Suppressor macrophage treated with lipopolysaccharide for 1 hour (primary cell): ENCODE data around the gene IFI44L.

ENCODE experiments used
- DNase-seq, 3 donors: peaks; one replicate each; pipeline ENCODE4 v3.0.0-alpha.2; 2020 to 2022

Gene IFI44L

DNA sequence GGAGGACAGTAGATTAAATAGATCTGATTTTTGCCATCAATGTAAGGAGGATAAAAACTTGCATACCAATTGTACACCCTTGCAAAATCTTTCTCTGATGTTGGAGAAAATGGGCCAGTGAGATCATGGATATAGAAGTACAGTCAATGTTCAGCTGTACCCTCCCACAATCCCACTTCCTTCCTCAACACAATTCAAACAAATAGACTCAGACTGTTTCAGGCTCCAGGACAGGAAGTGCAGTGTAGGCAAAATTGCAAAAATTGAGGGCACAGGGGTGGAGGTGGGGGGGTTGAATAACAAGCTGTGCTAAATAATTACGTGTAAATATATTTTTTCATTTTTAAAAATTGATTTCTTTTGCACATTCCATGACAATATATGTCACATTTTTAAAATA is 25.5 kb downstream of the IFI44L start:
- peak; percentile 58 to 78 (median 74) for DNase-seq

DNA sequence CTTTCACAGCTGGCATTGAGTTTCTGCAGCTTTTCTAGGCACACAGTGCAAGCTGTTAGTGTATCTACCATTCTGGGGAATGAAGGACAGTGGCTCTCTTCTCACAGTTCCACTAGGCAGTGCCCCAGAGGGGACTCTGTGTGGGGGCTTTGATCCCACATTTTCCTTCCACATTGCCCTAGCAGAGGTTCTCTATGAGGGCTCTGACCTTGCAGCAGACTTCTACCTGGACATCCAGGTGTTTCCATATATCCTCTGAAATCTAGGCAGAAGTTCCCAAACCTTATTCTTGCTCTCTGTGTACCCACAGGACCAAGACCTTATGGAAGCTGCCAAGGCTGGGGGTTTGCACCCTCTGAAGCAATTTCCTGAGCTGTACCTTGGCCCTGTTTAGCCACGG is 27.0 kb downstream of the IFI44L start:
- no peak for DNase-seq

DNA sequence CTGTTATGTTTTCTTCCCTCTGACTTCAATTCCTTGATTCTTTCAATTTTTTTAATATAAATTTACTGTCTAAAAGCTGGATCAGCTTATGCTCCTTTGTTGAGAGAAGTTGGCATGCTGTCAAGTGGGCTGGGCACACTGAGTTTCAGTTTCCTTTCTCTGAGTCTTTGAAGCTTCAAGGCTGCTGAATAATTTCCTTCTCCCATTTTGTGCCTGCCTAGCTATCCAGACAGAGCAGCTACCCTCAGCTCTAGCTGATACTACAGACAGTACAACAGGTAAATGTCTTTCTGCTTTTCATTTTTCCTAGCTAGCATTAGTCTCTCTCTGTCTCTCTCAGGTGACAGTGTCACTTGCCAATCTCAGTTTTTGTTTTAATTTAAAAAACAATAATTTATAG is 29.4 kb downstream of the IFI44L start, which contains the start of gene IFI44:
Gene IFI44, plus strand, starts transcription at position 204 of the 400 bp plus-strand sequence. CDS start 365 bp downstream, outside the sequence.
- peak; percentile 93 to 98 (median 98) for DNase-seq

DNA sequence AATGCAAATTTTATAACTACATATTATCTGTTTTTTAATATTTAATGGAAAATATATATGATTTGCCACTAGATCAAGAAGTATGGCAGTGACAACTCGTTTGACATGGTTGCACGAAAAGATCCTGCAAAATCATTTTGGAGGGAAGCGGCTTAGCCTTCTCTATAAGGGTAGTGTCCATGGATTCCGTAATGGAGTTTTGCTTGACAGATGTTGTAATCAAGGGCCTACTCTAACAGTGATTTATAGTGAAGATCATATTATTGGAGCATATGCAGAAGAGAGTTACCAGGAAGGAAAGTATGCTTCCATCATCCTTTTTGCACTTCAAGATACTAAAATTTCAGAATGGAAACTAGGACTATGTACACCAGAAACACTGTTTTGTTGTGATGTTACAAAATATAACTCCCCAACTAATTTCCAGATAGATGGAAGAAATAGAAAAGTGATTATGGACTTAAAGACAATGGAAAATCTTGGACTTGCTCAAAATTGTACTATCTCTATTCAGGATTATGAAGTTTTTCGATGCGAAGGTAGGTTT is 29.9 kb downstream of the IFI44L start:
- DNase-seq, result peak; percentile 58 to 84 (median 75)

DNA sequence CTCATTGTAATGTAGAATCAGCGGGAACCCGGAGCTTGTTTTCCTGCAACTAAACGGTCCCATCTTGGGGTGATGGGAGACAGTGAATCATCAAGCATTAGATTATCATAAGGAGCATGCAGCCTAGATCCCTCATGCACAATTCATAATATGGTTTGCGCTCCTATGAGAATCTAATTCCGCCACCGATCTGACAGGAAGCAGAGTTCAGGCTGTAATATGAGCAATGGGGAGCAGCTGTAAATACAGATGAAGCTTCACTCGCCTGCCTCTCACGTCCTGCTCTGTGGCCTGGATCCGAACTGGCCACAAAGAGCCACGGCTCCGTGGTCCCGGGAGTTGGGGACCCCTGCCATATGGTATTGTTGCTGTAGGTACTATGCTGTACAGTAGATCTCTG is 31.0 kb downstream of the IFI44L start:
- DNase-seq, result peak in 1 of 3 donors; percentile 49

DNA sequence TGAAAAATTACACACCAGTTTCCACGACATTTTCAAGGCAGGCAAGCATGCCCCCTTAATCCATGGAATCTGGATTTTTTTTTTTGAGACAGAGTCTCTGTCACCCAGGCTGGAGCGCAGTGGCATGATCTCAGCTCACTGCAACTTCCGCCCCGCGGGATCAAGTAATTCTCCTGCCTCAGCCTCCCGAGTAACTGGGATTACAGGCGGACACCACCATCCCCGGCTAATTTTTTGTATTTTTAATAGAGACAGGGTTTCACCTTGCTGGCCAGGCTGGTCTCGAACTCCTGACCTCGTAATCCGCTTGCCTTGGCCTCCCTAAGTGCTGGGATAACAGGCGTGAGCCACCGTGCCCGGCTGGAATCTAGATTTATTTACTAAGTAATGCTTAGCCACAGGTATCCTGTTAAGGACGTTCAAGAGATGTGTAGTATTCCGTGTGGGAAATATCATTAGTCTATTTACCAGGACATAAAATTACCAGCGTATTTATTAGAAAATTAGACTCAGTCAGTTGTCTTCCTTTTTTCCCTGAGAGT is 31.8 kb downstream of the IFI44L start:
- DNase-seq, result no peak

DNA sequence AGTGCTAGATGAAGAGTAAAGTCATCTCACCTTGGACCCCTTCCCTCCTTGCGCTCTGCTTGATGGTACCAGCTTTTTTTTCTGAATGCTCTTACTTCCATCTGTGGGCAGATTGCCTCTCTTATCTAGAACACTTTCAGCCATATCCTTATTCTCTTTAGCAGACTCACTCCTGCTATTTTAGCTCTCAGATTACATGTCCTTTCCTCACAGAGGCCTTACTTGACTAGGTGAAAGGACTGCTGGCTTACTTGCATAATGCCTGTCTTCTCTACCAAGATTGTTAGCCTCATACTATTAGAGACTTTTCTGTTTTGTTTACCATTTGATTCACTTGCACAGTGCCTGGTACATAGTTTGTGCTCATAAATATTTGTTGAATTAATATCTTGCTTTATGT is 38.7 kb downstream of the IFI44L start:
- DNase-seq, result no peak

DNA sequence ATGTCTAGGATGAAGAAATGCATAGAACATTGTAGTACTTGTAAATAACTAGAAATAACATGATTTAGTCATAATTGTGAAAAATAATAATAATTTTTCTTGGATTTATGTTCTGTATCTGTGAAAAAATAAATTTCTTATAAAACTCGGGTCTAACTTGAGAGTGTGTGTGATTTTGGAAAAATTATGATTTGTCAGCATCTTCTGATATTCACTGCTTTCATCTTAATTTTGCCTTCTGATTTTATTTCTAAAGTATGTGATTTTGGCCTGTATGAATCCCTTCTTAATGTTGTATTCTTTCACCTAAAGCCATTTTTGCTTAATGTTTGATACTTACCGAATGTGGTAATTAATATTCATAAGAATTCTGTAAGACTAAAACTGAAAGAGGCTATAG is 43.7 kb downstream of the IFI44L start:
- DNase-seq, result no peak

DNA sequence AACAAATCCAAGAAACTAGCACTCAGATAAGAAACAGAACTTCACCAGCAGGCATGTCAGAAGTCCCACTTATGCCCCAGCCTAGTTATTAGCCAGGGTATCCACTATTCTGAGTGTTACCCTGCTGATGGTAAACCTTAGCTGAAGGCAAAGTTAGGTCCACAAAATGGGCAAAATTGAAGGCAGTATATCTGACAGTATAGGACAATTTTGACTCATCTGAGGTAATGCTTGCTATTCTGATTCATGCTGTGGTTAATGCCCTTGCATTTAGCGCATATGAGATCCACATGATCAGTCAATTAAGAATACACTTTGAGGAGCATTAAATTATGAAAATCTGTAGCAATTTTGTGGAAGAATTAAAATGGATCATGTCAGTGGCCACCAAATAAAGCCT is 44.5 kb downstream of the IFI44L start:
- peak in 2 of 3 donors; percentile 42 to 59 for DNase-seq

DNA sequence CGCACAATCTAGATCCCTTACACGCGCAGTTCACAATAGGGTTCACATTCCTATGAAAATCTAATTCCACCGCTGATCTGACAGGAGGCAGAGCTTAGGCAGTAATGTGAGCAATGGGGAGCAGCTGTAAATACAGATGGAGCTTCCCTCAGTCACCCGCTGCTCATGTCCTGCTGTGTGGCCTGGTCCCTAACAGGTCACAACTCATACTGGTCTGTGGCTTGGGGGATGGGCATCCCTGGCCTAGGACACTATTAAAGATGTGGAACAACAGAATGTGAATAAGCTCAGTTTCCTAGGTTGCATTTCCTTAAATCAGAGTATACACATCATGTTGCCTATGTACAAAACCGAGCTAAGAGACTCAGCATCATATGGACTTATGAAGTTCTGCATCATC is 45.6 kb downstream of the IFI44L start:
- peak in 2 of 3 donors; percentile 36 to 46 for DNase-seq

DNA sequence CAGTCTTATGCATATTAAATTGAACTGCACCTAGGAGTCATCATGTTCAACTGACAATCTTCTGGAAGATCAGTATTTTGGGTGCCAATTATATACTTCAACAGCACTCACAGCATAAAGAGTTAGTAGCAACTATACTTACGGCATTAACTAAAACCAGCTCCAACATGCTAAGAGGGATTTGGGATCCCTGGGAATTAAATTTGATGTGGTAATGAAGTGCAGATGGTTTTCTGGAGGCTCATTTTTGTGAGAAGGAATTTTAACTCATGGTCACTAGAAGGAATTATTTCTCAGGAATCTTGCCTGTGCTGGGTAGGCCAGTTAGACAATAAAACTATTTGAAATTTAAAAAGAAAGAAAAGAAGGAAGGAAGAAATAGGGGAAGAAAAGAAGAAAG is 47.7 kb downstream of the IFI44L start:
- DNase-seq, result no peak

DNA sequence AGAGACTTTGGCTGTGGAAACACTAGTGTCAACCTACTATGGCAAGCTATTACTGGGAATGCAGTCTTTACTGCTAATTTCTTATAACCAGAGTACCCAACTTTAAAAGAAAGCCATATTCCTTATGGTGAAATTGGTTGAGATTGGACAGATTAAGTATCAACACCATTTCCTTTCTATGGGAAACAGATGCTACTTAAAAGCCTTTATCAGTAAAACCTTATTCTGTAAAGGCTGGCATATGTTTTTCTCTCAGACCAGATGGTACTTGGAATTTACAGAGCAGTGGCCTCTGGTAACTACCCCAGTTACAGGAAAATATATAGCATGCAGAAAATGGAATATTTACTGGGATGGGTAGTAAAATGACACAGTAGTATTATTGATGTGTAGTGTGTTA is 48.2 kb downstream of the IFI44L start:
- no peak for DNase-seq

DNA sequence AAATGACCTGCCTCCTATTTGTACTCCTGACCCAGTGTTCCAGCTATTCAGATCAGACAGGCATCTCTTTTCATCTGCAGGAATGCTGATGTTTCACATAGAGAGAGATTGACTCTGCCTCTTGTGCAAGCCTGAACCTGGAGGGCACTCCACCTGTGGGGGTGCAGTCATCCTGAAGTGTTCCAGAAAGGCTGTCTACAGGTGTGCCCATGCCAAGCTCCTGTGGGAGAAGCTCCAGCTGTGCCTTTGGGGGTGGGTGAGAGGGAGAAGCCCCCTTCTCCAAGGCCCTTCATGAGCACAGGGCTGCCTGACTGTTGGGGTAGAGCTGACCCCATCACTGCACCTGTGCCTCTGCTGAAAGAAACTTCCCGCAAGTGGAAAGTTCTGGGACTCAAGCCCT is 52.2 kb downstream of the IFI44L start:
- DNase-seq, result no peak

DNA sequence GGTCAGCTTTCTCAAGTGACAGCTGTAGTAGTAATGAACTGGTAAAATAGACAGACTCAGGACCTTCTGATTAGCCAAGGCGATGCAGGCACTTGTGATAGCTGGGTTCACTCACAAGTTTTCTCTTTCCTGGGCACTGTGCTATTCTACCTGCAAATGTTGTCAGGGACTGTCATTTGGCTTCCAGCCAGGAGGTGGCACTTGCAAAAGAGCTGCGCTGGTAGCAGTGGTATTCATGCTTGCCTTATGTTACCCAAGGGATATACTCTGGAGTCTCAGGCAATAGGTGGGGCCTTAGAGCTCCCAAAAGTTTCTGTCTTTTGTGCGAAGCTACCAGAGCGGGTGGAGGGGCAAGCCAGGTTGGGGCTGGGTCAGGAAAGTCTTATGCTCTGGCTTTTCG is 52.9 kb downstream of the IFI44L start:
- DNase-seq, result no peak

DNA sequence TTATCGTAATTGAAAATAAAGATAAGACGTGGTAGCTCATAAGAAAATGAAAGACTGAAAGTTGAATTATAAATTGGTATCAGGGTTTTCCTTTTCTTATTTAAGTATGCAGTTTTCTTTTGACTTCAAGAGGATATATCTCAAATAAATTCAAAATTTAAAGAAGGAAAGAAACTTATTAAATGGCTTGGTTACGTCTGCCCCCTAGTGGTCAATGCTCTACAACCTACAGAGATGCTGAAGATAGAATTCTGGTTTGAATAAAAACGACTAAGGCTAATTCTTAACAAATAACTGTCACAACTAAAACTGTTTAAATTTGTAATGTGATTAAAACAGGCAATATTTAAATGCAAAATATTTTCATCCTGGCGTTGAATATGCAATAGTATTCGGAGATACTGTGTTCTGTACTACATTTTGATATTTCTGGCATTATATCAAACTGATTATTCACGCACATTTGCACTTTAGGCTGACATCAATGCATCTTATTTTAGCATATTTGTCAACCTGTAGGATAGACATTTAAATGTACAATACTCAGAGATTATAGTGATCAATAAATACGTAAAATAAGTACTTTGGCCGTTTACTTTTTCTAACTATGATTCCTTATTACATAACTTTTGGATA is 56.2 kb downstream of the IFI44L start:
- peak; percentile 82 to 90 (median 90) for DNase-seq

DNA sequence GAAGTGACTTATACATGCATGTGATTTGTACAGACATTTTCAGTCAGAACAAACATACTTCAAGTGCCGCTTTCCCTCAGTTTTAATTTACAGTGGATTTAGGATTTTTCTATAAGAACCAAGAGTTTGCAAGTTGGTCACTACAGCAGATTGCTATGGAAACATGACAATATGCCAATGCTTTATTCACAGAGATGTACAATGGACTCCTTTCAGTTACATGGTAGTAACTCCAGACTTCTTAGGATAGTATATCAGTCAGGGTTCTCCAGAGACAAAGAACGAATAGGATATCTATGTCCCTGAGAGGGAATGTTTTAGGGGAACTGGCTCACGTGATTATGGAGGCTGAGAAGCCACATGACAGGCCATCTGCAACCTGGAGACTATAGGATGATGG is 56.7 kb downstream of the IFI44L start:
- DNase-seq, result no peak

DNA sequence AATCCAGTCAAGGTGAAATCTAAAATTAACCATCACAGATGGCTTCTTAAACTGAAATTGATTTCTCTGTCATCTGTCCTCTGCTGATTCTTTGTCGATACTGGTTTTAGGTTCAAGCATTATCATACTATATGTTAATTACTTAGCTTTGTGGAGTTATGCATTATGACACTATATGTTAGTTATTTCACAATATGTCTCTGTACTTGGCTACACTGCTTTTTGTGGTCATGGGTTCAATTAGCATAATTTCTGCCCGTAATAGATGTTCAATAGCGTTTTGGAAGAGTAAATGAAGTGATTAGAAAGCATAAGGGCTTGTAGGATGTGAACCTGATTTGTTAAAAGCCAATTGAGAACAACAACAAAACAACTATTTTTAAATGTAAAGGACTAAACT is 57.5 kb downstream of the IFI44L start:
- DNase-seq, result no peak

DNA sequence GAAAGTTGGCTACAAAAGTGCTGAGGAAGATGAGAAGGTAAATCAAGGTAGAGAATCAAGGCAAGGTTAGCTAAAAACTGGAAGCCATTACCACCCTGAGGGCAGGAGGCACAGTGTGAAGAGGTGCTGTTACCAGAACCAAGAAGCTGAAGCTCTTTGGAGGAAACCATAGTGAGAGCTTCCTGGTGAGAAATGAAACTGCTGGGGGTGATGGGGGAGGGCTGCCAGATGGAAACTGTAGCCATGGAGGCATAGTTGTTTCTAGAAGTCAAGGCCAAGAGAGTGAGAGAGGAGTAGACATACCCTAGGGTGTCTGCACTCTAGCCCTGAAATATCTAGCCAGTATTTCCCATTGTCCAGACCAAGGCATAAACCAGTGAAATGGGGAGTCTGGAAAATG is 58.1 kb downstream of the IFI44L start:
- DNase-seq, result no peak

DNA sequence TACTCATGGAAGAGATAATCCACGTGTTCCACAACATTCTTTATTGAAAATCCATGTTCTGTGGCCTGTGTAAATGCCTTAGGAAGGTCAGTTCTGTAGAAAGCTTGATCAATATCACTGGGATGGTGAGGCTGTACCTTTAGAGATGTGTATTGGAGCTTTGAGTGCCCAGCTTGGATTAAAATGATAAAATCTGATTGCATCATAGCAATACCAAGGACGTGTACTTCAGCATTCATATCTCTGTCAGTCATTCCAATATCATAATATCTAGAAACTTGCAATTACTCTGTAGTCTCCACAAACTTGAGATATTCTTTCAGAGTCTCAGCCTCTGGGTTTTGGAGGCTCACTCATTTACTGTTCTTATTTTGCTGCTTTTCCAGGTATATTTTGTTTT is 61.0 kb downstream of the IFI44L start:
- DNase-seq, result no peak

DNA sequence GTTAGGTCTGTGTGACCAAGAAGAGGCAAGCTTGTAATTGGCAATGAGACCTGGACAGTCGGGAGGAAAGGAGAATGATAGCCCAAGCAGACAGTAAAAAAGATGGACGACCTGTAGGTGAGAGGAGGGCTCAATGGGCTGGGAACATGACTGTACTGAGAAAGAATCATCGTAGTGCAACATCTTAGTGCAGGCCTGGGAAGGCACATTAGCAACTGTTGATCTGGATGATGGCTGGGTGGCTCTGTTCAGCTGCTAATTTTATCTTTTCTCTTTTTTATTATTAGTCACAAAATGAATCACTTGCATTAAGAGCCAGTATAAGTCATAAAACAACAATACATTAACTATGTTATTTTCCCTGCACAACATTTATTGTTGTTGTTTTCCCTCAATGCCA is 62.2 kb downstream of the IFI44L start:
- DNase-seq, result no peak

DNA sequence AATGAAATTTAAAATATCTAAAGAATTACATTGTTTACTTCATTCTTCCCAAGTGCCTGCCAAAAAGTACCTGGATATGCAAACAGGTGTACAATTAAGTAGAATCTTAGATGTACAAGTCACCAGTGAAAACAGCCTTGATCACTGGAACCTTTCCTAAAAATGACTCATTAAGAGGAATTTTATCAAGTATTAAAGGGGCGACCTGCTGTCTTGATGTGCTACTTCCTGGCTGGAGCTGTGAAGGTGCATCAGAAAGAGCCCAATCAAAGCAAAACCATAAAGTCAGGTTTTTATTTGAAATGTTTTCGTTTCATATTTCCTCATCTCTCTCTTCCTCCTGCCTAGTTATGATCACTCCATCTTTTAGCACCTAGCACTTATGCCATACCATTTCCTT is 62.8 kb downstream of the IFI44L start:
- no peak for DNase-seq

DNA sequence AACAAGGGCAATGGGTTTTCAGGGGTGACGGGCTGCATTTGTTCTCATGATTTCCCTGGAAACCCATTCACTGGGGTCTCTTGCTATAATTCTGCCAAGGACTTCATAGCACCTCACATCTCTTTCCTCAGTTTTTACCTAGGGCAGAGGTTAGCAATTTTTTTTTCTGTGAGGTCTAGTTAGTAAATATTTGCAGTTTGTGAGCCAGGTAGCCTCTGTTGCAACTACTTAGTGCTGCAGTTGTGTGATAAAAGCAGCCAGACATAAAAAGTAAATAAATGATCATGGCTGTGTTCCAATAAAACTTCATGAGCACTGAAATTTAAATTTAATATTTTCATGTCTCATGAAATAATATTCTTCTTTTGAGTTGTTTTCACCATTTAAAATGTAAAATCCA is 67.1 kb downstream of the IFI44L start:
- no peak for DNase-seq

DNA sequence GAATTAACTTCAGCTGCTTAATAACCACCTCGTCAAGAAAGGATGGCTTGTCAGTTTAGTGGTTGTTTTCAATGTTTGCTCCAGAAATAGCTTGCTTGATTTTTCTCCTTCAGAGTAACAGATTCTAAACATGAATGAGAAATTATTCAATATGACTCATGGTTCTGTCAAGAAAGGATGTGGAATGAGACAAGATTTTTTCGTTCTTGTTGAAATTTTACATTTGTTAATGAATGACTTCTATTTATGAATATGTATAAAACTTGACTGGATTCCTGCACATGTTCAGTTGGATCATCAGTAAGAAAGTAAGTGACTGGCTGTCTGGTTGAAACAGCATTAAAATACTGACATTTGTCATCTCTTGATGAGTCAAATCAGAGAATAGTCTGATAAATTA is 67.7 kb downstream of the IFI44L start:
- DNase-seq, result no peak

DNA sequence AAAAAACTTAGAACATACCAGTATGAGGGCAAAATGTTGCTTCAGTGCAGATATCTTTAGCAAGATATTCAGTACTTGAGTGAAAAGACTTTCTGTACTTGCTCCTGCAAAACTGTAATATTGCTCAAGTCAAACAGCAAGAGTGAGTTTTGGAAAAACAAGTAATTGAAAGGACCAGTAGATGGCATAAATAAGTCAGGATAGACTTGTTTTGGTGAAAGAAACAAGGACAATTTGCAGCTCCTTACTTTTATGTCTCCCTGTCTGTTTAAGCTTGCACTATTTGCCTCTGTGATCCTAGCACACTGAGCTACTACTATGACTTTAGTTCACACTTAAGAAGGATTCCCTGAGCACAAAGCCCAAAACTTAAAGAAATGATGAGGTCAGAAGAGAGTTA is 68.4 kb downstream of the IFI44L start:
- DNase-seq, result no peak

DNA sequence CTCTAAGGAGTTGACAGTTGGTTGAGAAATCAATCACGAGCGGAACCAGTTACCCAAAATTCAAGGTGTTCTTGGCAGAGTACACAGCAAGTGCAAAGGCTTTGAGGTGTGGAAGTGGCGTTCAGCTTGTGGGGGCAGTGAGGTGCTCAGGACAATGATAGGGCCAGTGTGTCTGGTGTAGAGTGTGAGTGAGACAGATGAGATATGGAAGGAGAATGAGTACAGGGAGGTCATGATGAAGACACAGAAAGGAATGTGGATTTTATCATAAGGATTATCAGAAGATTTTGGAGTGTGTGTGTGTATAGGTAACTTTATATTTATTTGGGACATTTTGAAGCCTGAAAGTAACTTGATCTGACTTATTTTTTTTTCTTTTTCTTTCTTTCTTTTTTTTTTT is 70.3 kb downstream of the IFI44L start:
- no peak for DNase-seq
